ENCODE measurements around the gene TLE3.
A peak's percentile ranks its signal among the peaks of the same experiment; 100 is the strongest.
"Not testable (repeated sequence)": the region's sequence is repeated elsewhere in the genome, so short reads cannot be mapped to it uniquely, and the experiment has no call there.

Gene TLE3

DNA sequence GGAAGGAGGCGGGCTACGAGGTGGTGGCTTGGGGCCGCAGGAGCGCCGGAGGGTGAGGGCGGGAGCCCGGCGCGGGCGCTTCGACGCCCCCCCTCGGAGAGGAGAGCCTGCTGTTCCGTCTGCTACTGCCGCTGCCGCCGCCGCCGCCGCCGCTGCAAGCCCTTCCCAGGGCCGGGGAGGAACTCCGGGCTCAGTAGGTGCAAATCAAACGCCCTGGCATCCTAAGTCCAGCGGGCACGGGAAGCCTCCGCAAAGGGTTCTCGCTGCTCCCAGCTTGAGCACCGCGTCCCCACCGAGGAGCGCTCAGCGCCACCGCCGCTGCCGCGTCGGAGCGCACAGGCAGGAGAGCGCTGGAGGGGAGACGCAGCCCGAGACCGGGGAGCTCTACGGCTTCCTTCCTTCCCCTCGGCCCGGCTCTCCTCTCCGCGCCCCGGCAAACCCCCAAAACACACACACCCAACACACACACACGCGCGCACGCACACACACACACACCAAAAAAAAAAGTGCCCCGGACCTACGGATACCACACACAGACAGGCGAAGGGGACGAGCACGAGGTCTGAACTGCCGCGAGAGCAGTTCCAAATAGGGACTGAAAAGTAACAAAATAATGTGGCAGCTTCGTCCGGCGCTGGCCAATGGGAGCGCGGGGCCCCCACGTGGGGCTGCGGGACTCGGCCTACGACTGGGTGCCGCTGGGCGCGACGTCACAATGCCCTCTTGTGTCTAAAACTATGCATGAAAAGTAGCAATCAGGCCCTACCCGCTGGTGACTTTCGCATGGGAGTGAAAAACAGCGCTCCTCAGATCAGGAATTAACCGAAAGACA lies at the start of gene TLE3:
Gene TLE3 (minus strand): TSS at position 597 of the 832 bp plus-strand sequence. CDS start 1,119 bp downstream, outside the sequence.
- DNase-seq (ENCODE audit: low read depth): peak; percentile 95

- no peak for DNase-seq (ENCODE audit: low read depth)
Observed at GRCh38 chr15:70147178-70147760, 49.6 kb upstream of the TLE3 start.

GRCh38 chr15:70146771-70147170 lies 49.1 kb upstream of the TLE3 start:
- no peak for DNase-seq (ENCODE audit: low read depth)

GRCh38 chr15:70146162-70146561 lies 48.4 kb upstream of the TLE3 start:
- DNase-seq (ENCODE audit: low read depth): no peak

DNA sequence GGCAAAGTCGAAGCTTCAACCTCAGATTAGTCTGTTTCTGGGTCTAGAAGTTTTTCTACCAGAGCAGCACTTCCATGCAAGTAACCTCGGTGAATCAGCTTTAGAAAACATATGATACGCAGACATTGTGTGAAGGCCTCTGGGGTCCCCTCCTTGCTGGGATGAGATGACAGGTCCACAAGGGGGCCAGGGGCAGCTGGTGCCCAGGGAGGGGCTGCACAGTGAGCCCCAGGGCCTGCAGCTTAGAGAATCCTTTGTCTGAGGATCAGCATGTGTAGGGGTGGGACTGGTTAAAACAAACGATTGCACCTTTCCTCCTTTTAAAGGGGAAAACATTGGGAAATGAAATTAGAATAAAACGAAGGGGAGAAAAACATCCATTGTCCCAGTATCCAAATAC lies 47.5 kb upstream of the TLE3 start:
- DNase-seq (ENCODE audit: low read depth): no peak

GRCh38 chr15:70142322-70143191 lies 44.8 kb upstream of the TLE3 start:
- DNase-seq (ENCODE audit: low read depth): no peak

- no peak for DNase-seq (ENCODE audit: low read depth)
Observed at GRCh38 chr15:70142072-70142321, 44.3 kb upstream of the TLE3 start.

DNA sequence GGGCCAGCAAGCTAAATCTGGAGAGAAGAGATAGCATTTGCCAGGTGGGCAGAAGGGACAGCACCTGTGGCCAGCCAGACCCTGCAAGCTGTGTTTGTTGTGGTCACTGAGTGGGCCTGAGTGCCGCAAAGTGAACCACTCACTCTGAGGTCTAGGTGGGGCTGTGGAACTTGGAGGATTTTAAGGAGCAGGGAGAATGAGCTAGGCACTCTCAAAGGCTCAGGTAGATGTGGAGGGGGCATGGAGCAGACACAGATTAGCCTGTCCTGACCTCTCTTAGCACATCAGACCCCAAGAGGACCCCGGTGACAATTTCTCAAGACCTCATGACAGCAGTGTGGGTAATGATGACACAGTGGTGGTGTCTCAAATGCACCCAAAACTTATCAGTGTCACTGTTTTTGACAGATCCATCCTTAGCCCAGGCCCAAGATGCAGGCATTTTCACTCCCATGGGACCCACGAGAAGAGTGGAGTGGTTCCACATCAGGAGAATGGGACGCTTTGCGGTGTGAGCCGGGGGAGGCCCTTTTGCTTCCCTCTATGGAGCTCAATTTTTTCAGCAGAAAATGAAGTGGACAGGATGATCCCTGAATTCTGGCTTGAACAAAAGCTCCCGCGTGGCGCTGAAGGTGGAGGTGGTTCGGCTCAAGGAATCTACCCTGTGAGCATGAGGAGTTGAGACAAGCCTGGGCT lies 43.8 kb upstream of the TLE3 start:
- no peak for DNase-seq (ENCODE audit: low read depth)

GRCh38 chr15:70140543-70141375 lies 43.0 kb upstream of the TLE3 start:
- DNase-seq (ENCODE audit: low read depth): no peak

DNA sequence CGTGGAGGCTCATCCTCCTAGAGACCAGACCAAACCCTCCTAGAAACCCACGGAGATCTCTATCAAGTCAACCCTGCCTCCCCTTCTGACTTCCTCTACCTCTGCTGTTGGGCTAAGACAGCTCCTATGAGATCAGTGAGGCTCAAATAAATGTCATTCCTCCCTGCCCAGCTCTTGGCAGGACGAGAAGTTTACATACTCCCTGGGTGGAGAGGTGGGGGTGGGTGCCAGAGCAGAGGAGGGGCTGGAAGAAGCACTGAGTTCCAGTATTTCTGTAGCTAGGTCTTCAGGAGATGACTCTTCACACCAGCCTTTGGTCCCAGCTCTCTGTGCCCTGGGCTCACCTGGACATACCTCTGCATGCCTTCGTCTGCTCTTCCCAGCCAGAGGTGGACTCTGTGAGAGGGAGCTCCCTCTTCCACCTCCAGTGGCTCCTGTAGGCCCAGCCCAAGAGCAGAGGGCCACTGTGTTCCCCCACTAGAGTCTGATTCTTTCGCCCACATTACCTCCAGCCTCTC lies 42.4 kb upstream of the TLE3 start:
- no peak for DNase-seq (ENCODE audit: low read depth)

DNA sequence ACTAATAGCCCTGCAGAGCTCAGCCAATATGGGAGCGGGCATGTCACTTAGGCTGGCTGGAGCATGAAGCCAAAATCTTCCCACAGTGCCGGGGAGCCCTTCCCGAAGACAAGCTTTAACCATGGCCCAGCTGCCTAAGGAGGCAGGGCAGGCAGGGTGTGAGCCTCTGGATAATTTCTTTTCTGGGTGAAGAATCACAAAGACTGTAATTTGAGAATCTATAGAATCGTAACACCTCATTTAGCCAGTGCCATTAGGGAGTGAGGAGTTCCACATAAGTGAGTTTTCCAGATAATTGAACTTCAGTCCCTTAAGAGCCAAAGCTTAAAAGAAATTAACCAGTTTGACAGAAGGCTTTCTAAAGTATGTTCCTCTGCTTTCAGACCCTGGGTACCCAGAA lies 40.2 kb upstream of the TLE3 start:
- no peak for DNase-seq (ENCODE audit: low read depth)

GRCh38 chr15:70137021-70137420 lies 39.3 kb upstream of the TLE3 start:
- not testable (repeated sequence) for DNase-seq (ENCODE audit: low read depth)

- no peak for DNase-seq (ENCODE audit: low read depth)
Observed at GRCh38 chr15:70133781-70134421, 36.2 kb upstream of the TLE3 start.

DNA sequence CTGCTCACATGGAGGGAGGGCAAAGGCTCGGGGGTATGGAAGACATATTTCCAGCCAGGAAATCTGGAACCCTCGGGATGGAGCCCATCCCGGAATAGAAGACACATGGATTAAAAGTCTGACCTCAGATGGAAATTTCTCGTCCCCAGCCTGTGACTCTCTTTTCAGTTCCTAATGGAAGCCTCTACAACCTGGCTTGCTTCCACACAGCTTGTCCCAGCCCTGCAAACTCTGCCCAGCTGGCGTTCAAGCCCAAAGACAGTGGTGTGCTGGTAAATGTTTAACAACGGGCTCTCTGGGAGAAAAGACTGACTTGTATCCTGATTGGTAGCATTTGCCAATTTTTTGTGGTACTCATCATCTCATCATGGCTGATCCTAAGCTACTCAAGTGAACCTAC lies 35.6 kb upstream of the TLE3 start:
- no peak for DNase-seq (ENCODE audit: low read depth)

DNA sequence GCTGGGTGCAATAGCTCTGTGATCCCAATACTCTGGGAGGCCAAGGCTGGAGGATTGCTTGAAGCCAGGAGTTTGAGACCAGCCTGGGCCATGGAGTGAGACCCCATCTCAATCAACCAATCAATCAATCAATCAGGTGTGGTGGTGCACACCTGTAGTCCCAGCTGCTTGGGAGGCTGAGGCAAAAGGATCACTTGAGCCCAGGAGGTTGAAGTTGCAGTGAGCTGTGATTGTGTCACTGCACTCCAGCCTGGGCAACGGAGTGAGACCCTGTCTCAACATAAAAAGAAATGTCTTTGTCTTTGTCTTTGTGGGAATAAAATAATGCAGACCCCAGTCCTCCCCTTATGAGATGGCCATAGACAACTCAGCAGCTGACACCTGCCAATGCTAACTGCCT lies 34.9 kb upstream of the TLE3 start:
- DNase-seq (ENCODE audit: low read depth): no peak

DNA sequence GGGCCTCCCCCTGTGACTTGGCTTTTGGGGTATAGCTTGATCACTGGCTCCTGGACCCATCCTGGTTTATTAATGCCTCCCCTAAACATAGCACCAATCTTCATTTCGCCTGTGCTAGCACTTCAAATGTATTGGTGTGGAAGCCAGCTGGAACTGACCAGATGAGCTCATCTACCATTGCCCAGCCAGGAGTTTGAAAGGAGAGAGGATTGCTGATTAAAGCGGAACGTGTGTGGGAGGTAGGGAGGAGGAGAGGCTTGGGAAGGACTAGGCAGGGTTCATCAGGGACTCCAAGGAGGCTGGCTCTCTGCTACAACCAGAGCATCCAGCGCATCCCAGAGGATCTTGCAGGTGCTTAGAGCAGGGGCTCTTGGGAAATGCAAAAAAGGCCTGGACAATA lies 34.4 kb upstream of the TLE3 start:
- DNase-seq (ENCODE audit: low read depth): no peak

DNA sequence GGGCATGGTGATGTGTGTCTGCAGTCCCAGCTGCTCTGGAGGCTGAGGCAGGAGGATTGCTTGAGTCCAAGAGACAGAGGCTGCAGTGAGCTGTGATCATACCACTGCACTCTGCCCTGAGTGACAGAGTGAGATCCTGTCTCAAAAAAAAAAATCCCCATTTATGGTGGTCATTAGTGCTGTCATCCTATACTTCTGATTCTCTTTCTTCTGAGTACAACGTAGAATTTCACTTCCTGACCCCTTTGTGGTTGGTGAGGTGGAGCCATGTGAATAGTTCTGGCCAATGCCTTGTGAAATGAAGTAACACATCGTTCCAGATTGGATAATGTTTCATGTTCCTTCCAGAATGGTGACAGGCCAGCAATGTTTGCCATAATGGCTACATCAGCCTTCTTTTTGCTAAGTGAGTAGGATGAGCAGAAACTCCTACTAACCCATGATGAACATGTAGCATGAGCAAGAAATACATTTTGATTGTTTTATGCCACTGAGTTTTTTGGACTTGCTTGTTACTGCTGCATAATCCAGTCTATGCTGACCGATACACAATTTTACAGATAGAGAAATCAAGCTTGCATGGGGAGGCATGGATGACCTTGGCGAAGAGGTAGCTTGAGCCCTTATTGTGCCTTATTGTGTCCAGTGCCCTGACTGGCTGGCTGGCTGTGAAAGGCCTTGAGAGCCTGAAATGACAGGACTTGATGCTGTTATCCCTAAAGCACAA lies 30.9 kb upstream of the TLE3 start:
- DNase-seq (ENCODE audit: low read depth): no peak

GRCh38 chr15:70127770-70128413 lies 30.2 kb upstream of the TLE3 start:
- no peak for DNase-seq (ENCODE audit: low read depth)

GRCh38 chr15:70127288-70127746 lies 29.6 kb upstream of the TLE3 start:
- no peak for DNase-seq (ENCODE audit: low read depth)
